Measurements from ENCODE around the gene FAM241A. TPM values are rescaled to one million over a fixed set of nuclear protein-coding genes. Genes with fewer than 3 reads are reported as not detected.

Gene FAM241A
- total and polyA plus RNA-seq, 2 donors (not counting 1 experiment from before 2014, with no cell fraction given) = 0.43 to 0.79 TPM

GRCh38 chr4:112138538-112138937 is 6.7 kb upstream of the FAM241A start:
- no peak for TF ChIP-seq CTCF (IDR thresholded peaks at IDR 0.05)
- no peak for TF ChIP-seq EZH2 (IDR thresholded peaks at IDR 0.05; ENCODE audit: borderline replicate concordance, insufficient read depth, low read depth, low read length, poor library complexity, severe bottlenecking)
- Histone ChIP-seq H3K9me3 (ENCODE audit: control extremely low read depth in 1 of 3, control insufficient read depth in 2 of 3, insufficient read depth in 1 of 3, low read length in 2 of 3) (no peaks in the 10 kb centered on the region), H3K79me2 (ENCODE audit: control insufficient read depth, insufficient read depth, low read length) (no peaks in the 10 kb centered on the region), H3K36me3 (replicated peaks in 1 of 2; ENCODE audit: control extremely low read depth in 1 of 2, control insufficient read depth in 1 of 2, extremely low read depth in 1 of 2, insufficient read depth in 2 of 2, low read length in 1 of 2) (no peaks in the 10 kb centered on the region), H3K4me1 (ENCODE audit: control insufficient read depth in 2 of 2, insufficient read depth in 2 of 2, low read length in 2 of 2) (no peaks in the 10 kb centered on the region), H3K4me2 (replicated peaks; ENCODE audit: low read depth, low read length, poor library complexity, severe bottlenecking) (no peak overlapping the region), H3K27me3 (replicated peaks in 1 of 4; ENCODE audit: control extremely low read depth in 1 of 4, control insufficient read depth in 3 of 4, insufficient read depth in 4 of 4, low read length in 3 of 4) (no peaks in the 10 kb centered on the region), H4K20me1 (ENCODE audit: control insufficient read depth, insufficient read depth, low read length, poor library complexity, severe bottlenecking) (no peaks in the 10 kb centered on the region), H3K4me3 (ENCODE audit: control extremely low read depth in 1 of 5, extremely low read depth in 1 of 5, insufficient read depth in 1 of 5, low read depth in 2 of 5, low read length in 4 of 5) (no peak overlapping the region), H3K9ac (ENCODE audit: low read length) (no peak overlapping the region), H2AFZ (ENCODE audit: insufficient read depth, low read depth, low read length, poor library complexity, severe bottlenecking) (no peak overlapping the region), H3K27ac (ENCODE audit: low read length in 2 of 2) (no peak overlapping the region)
- CTCF ChIA-PET = interaction anchor here (0.5 to 0.6 kb wide), 2 partner anchors 101 to 543 kb away, joined by 3 read pairs; no protein-coding TSS in a partner anchor
- H3K27ac Mint-ChIP-seq = no peak overlapping the region
- no peak overlapping the region for H3K4me3 Mint-ChIP-seq
- H3K9me3 Mint-ChIP-seq (ENCODE audit: insufficient read depth) = no peaks in the 10 kb centered on the region
- POLR2A ChIA-PET = no interaction called here
- intact Hi-C loops (cut with micrococcal nuclease) = no loop called here
- no peak for DNase-seq
- H3K4me1 Mint-ChIP-seq = no peaks in the 10 kb centered on the region
- H3K27me3 Mint-ChIP-seq = peaks cover 5% of the 10 kb centered on the region
- no peak for ATAC-seq (ENCODE audit: low read depth)

GRCh38 chr4:112140536-112140935 is 4.7 kb upstream of the FAM241A start:
- Histone ChIP-seq H3K36me3 (replicated peaks in 1 of 2; ENCODE audit: control extremely low read depth in 1 of 2, control insufficient read depth in 1 of 2, extremely low read depth in 1 of 2, insufficient read depth in 2 of 2, low read length in 1 of 2) (no peaks in the 10 kb centered on the region), H3K9ac (ENCODE audit: low read length) (no peak overlapping the region), H3K27me3 (replicated peaks in 1 of 4; ENCODE audit: control extremely low read depth in 1 of 4, control insufficient read depth in 3 of 4, insufficient read depth in 4 of 4, low read length in 3 of 4) (no peaks in the 10 kb centered on the region), H2AFZ (ENCODE audit: insufficient read depth, low read depth, low read length, poor library complexity, severe bottlenecking) (no peak overlapping the region), H3K9me3 (ENCODE audit: control extremely low read depth in 1 of 3, control insufficient read depth in 2 of 3, insufficient read depth in 1 of 3, low read length in 2 of 3) (no peaks in the 10 kb centered on the region), H3K27ac (ENCODE audit: low read length in 2 of 2) (no peak overlapping the region), H3K4me3 (ENCODE audit: control extremely low read depth in 1 of 5, extremely low read depth in 1 of 5, insufficient read depth in 1 of 5, low read depth in 2 of 5, low read length in 4 of 5) (no peak overlapping the region), H3K79me2 (ENCODE audit: control insufficient read depth, insufficient read depth, low read length) (no peaks in the 10 kb centered on the region), H4K20me1 (ENCODE audit: control insufficient read depth, insufficient read depth, low read length, poor library complexity, severe bottlenecking) (no peaks in the 10 kb centered on the region), H3K4me1 (ENCODE audit: control insufficient read depth in 2 of 2, insufficient read depth in 2 of 2, low read length in 2 of 2) (peaks cover 0 to 3% of the 10 kb centered on the region in 2 donors), H3K4me2 (replicated peaks; ENCODE audit: low read depth, low read length, poor library complexity, severe bottlenecking) (no peak overlapping the region)
- no CpG with 5 or more reads among the region's 2 CpGs for WGBS (ENCODE audit: insufficient coverage)
- H3K27ac Mint-ChIP-seq = no peak overlapping the region
- H3K27me3 Mint-ChIP-seq = peaks cover 5% of the 10 kb centered on the region
- no peaks in the 10 kb centered on the region for H3K9me3 Mint-ChIP-seq (ENCODE audit: insufficient read depth)
- no peak for ATAC-seq (ENCODE audit: low read depth)
- ChIA-PET POLR2A (no interaction called here), CTCF (interaction anchor here (1.3 kb wide), 1 partner anchor 40 kb away, joined by 4 read pairs; no protein-coding TSS in a partner anchor)
- no peak overlapping the region for H3K4me3 Mint-ChIP-seq
- H3K4me1 Mint-ChIP-seq = peaks cover 2% of the 10 kb centered on the region
- TF ChIP-seq CTCF (IDR thresholded peaks at IDR 0.05) = no peak
- no peak for TF ChIP-seq EZH2 (IDR thresholded peaks at IDR 0.05; ENCODE audit: borderline replicate concordance, insufficient read depth, low read depth, low read length, poor library complexity, severe bottlenecking)
- DNase-seq = no peak
- intact Hi-C loops (cut with micrococcal nuclease) = no loop called here

All from B cell (primary cell).